Sigmoid colon (tissue), 7 donors: ENCODE data around the gene LRRC36. TPM values are rescaled to one million over a fixed set of nuclear protein-coding genes. Genes with fewer than 3 reads are reported as not detected.

Experiments
- DNase-seq: peaks from one replicate; pipeline ENCODE4 v3.0.0-alpha.2; 2019
- H3K27ac ChIP-seq, 4 donors: fragments of 200-600 bp; sonication (generic); one replicate each; pipeline ENCODE4 v1.5.1; 2016 to 2019; ENCODE audit warnings: mild to moderate bottlenecking in 1 of 4
- H3K27me3 ChIP-seq, 3 donors: fragments of 200-600 bp; sonication (generic); one replicate each; pipeline ENCODE4 v1.5.1; 2019; ENCODE audit warnings: mild to moderate bottlenecking in 1 of 3
- H3K36me3 ChIP-seq, 4 donors: fragments of 200-600 bp; sonication (generic); one replicate each; pipeline ENCODE4 v1.5.1; 2016 to 2019
- H3K4me1 ChIP-seq, 4 donors: fragments of 200-600 bp; sonication (generic); one replicate each; pipeline ENCODE4 v1.5.1; 2017 to 2019
- H3K4me3 ChIP-seq, 4 donors: fragments of 200-600 bp; sonication (generic); one replicate each; pipeline ENCODE4 v1.5.1; 2017 to 2019; ENCODE audit warnings: mild to moderate bottlenecking in 2 of 4, moderate library complexity in 1 of 4
- H3K9me3 ChIP-seq, 4 donors: fragments of 200-600 bp in 3 of 4; sonication (generic) in 3 of 4; one replicate each; pipeline versions ENCODE4 v1.5.1 to v1.6.1; 2013 to 2019
- CTCF ChIP-seq, 4 experiments: fragments of 450-650 bp in 3 of 4; fragments of 200-600 bp in 1 of 4; IDR thresholded peaks; one replicate each; pipeline ENCODE4 v1.5.1; 2016 to 2019; ENCODE audit warnings: antibody characterized with exemption in 4 of 4, mild to moderate bottlenecking in 3 of 4, moderate library complexity in 2 of 4
- EP300 ChIP-seq, 4 donors: sonication (generic); formaldehyde crosslinking; IDR thresholded peaks; one replicate each; pipeline ENCODE4 v1.6.1; 2017; ENCODE audit warnings: antibody characterized with exemption in 4 of 4
- POLR2A ChIP-seq, 2 donors: fragments of 450-650 bp; IDR thresholded peaks; one replicate each; pipeline ENCODE4 v1.6.1; 2016; ENCODE audit warnings: antibody characterized with exemption in 2 of 2, mild to moderate bottlenecking in 2 of 2, moderate library complexity in 2 of 2
- POLR2AphosphoS5 ChIP-seq, 4 donors: sonication (generic); formaldehyde crosslinking; IDR thresholded peaks; one replicate each; pipeline ENCODE4 v1.6.1; 2017; ENCODE audit warnings: antibody characterized with exemption in 4 of 4
- WGBS, 2 donors: extraction: QIAGEN DNeasy Blood & Tissue Kit; methylation state at CpG; one replicate each; pipeline ENCODE4 v1.1.7; 2013; 5-methylcytosine and 5-hydroxymethylcytosine counted together
- intact Hi-C: fragments of 100-400 bp; cut with DNase I; formaldehyde crosslinking; loops from one replicate; pipeline ENCODE4 v1.15.1; 2023
- polyA plus RNA-seq, 3 donors: library from polyadenylated mRNA; stranded (reverse); fragments of 200-250 nt; gene quantifications; one replicate each; pipeline ENCODE4 v1.2.3, GENCODE V29; 2013
- total RNA-seq, 4 donors: library from RNA; depleted of rRNA; stranded (reverse); fragments of >200 nt; gene quantifications; one replicate each; pipeline ENCODE4 v1.1.0, GENCODE V29; 2016
- donor health status: healthy with polysubstance abuse.
- donor health status: Bipolar disorder and iron deficiency.
- donor health status: healthy.

LRRC36 gene
- total and polyA plus RNA-seq, 7 donors, result 0.55 to 0.74 TPM; not detected in 5

DNA sequence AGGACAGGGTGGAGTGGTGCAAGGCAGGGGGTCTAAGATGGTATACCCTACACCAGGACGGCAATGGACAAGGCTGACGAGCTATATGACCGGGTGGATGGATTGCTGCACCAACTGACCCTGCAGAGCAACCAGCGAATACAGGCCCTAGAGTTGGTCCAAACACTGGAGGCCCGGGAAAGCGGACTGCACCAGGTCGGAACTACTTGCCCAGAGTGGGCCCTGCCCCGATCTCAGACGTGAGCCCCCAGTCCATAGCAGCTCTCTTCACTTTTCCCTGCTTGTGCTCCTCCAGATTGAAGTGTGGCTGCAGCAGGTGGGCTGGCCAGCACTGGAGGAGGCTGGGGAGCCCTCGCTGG lies 44.2 kb upstream of the LRRC36 start:
- no peak for DNase-seq
- 95 to 96% methylated on average over 10 of the region's 10 CpGs for WGBS, 2 donors
- Histone ChIP-seq H3K27ac (no peak overlapping the region), H3K27me3 (peaks cover 0 to 5% (median 5%) of the 10 kb centered on the region in 3 donors), H3K36me3 (no peaks in the 10 kb centered on the region), H3K4me1 (peaks cover 0 to 25% (median 9%) of the 10 kb centered on the region in 4 donors), H3K9me3 (no peaks in the 10 kb centered on the region), H3K4me3 (no peak overlapping the region)
- intact Hi-C loops, result no loop called here
- TF ChIP-seq POLR2AphosphoS5 (IDR thresholded peaks at IDR 0.05) (no peak), CTCF (IDR thresholded peaks at IDR 0.05) (no peak), EP300 (IDR thresholded peaks at IDR 0.05) (no peak), POLR2A (IDR thresholded peaks at IDR 0.05) (no peak)

- Histone ChIP-seq H3K27me3 (peaks cover 0 to 5% (median 5%) of the 10 kb centered on the region in 3 donors), H3K4me1 (peaks cover 0 to 17% (median 4%) of the 10 kb centered on the region in 4 donors), H3K9me3 (no peaks in the 10 kb centered on the region), H3K27ac (no peak overlapping the region), H3K4me3 (no peak overlapping the region), H3K36me3 (no peaks in the 10 kb centered on the region)
- TF ChIP-seq EP300 (IDR thresholded peaks at IDR 0.05) (no peak), POLR2A (IDR thresholded peaks at IDR 0.05) (no peak), CTCF (IDR thresholded peaks at IDR 0.05) (no peak), POLR2AphosphoS5 (IDR thresholded peaks at IDR 0.05) (no peak)
- intact Hi-C loops, result no loop called here
- 93% methylated on average over 7 of the region's 7 CpGs for WGBS, 2 donors
- no peak for DNase-seq
These were observed 43.4 kb upstream of the LRRC36 start for GRCh38 chr16:67283039-67283825.

GRCh38 chr16:67283826-67284555 lies 42.6 kb upstream of the LRRC36 start:
- TF ChIP-seq POLR2A (IDR thresholded peaks at IDR 0.05) (no peak), CTCF (IDR thresholded peaks at IDR 0.05) (no peak), EP300 (IDR thresholded peaks at IDR 0.05) (no peak), POLR2AphosphoS5 (IDR thresholded peaks at IDR 0.05) (no peak)
- peaks cover 0 to 9% (median under 1%) of the 10 kb centered on the region in 4 donors for H3K4me1 ChIP-seq
- intact Hi-C loops, result no loop called here
- peaks cover 0 to 5% (median 5%) of the 10 kb centered on the region in 3 donors for H3K27me3 ChIP-seq
- H3K4me3 ChIP-seq, result no peak overlapping the region
- H3K36me3 ChIP-seq, result no peaks in the 10 kb centered on the region
- no peak for DNase-seq
- H3K27ac ChIP-seq, result no peak overlapping the region
- no peaks in the 10 kb centered on the region for H3K9me3 ChIP-seq
- WGBS, 2 donors, result 90 to 93% methylated on average over 21 of the region's 21 CpGs

GRCh38 chr16:67284699-67285646 lies 41.6 kb upstream of the LRRC36 start:
- Histone ChIP-seq H3K4me3 (no peak overlapping the region), H3K27me3 (no peaks in the 10 kb centered on the region), H3K36me3 (no peaks in the 10 kb centered on the region), H3K27ac (no peak overlapping the region), H3K9me3 (no peaks in the 10 kb centered on the region), H3K4me1 (no peaks in the 10 kb centered on the region)
- intact Hi-C loops, result no loop called here
- 61 to 79% methylated on average over 34 of the region's 34 CpGs for WGBS, 2 donors
- TF ChIP-seq POLR2AphosphoS5 (IDR thresholded peaks at IDR 0.05), result no peak
- TF ChIP-seq EP300 (IDR thresholded peaks at IDR 0.05), result no peak
- no peak for TF ChIP-seq CTCF (IDR thresholded peaks at IDR 0.05)
- no peak for TF ChIP-seq POLR2A (IDR thresholded peaks at IDR 0.05)
- DNase-seq, result no peak
